Mesothelial cell of epicardium (in vitro differentiated cells): ENCODE measurements around the gene FRMD1. TPM values are rescaled to one million over a fixed set of nuclear protein-coding genes. Genes with fewer than 3 reads are reported as not detected.
A peak's percentile ranks its signal among the peaks of the same experiment; 100 is the strongest.

ENCODE experiments used
- DNase-seq, 2 experiments: peaks; one replicate each; pipeline ENCODE4 v3.0.0; 2021; ENCODE audit warnings: low spot score in 2 of 2; ENCODE audit not compliant: unreplicated experiment in 2 of 2
- H3K27ac Mint-ChIP-seq: 2 replicates; pipeline ENCODE4 v1.8.0; 2021; ENCODE audit warnings: mixed read lengths
- H3K27me3 Mint-ChIP-seq: 2 replicates; pipeline ENCODE4 v1.8.0; 2021; ENCODE audit warnings: low read depth, mixed read lengths
- H3K36me3 Mint-ChIP-seq: 2 replicates; pipeline ENCODE4 v1.8.0; 2021; ENCODE audit warnings: mixed read lengths
- H3K4me1 Mint-ChIP-seq: 2 replicates; pipeline ENCODE4 v1.8.0; 2021; ENCODE audit warnings: mixed read lengths
- H3K4me3 Mint-ChIP-seq: 2 replicates; pipeline ENCODE4 v1.8.0; 2021; ENCODE audit warnings: mild to moderate bottlenecking, moderate library complexity, mixed read lengths
- H3K9me3 Mint-ChIP-seq: 2 replicates; pipeline ENCODE4 v1.8.0; 2021; ENCODE audit warnings: mixed read lengths
- CTCF ChIP-seq: fragments of 200-600 bp; sonication (generic); IDR thresholded peaks from one replicate; pipeline ENCODE4 v1.5.0; 2021; ENCODE audit warnings: antibody characterized with exemption; ENCODE audit not compliant: unreplicated experiment
- total RNA-seq: library from RNA; stranded (reverse); gene quantifications from 3 replicates; pipeline ENCODE4 v1.2.1, GENCODE V29; 2021

The FRMD1 gene
- total RNA-seq, 1 donor from 2014 or later = not detected

GRCh38 chr6:168032005-168032760, 46.8 kb downstream of the FRMD1 start:
- Mint-ChIP-seq H3K4me3 (no peak overlapping the region), H3K27me3 (no peaks in the 10 kb centered on the region), H3K27ac (peak overlapping the region; percentile 92), H3K36me3 (peaks cover 2% of the 10 kb centered on the region), H3K9me3 (peaks cover 1% of the 10 kb centered on the region), H3K4me1 (peaks cover 46% of the 10 kb centered on the region)
- no peak for TF ChIP-seq CTCF
- no peak for DNase-seq

GRCh38 chr6:168031411-168031971, 47.5 kb downstream of the FRMD1 start:
- peak overlapping the region; percentile 92 for H3K27ac Mint-ChIP-seq
- H3K9me3 Mint-ChIP-seq = no peaks in the 10 kb centered on the region
- no peak overlapping the region for H3K4me3 Mint-ChIP-seq
- no peaks in the 10 kb centered on the region for H3K27me3 Mint-ChIP-seq
- TF ChIP-seq CTCF = no peak
- no peak for DNase-seq
- H3K4me1 Mint-ChIP-seq = peaks cover 45% of the 10 kb centered on the region
- H3K36me3 Mint-ChIP-seq = no peaks in the 10 kb centered on the region

- Mint-ChIP-seq H3K27me3 (no peaks in the 10 kb centered on the region), H3K9me3 (no peaks in the 10 kb centered on the region), H3K4me1 (peaks cover 39% of the 10 kb centered on the region), H3K27ac (peak overlapping the region; percentile 92), H3K36me3 (no peaks in the 10 kb centered on the region), H3K4me3 (no peak overlapping the region)
- no peak for DNase-seq
- no peak for TF ChIP-seq CTCF
These were observed 48.1 kb downstream of the FRMD1 start for GRCh38 chr6:168030908-168031307.

- Mint-ChIP-seq H3K4me1 (peaks cover 34% of the 10 kb centered on the region), H3K4me3 (no peak overlapping the region)
These were observed 48.7 kb downstream of the FRMD1 start for GRCh38 chr6:168030218-168030746.

More at GRCh38 chr6:168030218-168030746, 48.7 kb downstream of the FRMD1 start:
- no peaks in the 10 kb centered on the region for H3K36me3 Mint-ChIP-seq
- DNase-seq = no peak
- peak overlapping the region; percentile 44 for H3K27ac Mint-ChIP-seq
- no peaks in the 10 kb centered on the region for H3K27me3 Mint-ChIP-seq
- TF ChIP-seq CTCF = no peak
- no peaks in the 10 kb centered on the region for H3K9me3 Mint-ChIP-seq
